ENCODE data around the gene CCDC85C. TPM values are rescaled to one million over a fixed set of nuclear protein-coding genes. Genes with fewer than 3 reads are reported as not detected.

CCDC85C gene
- total and polyA plus RNA-seq, 10 of the 15 experiments (the other 5 are each of a cell fraction or from before 2014, with no cell fraction given): 0.03 to 3.6 (median 1.1) TPM

GRCh38 chr14:99512110-99512449 is 91.9 kb downstream of the CCDC85C start (continued):
- TF ChIP-seq IKZF1 (conservative IDR thresholded peaks at IDR 0.05) (no peak), PAX8 (IDR thresholded peaks at IDR 0.05) (no peak), RFX5 (IDR thresholded peaks at IDR 0.05; ENCODE audit: low read depth, low read length) (no peak), MEF2B (IDR thresholded peaks at IDR 0.05; ENCODE audit: partially characterized antibody, poor library complexity, severe bottlenecking) (no peak), RELB (IDR thresholded peaks at IDR 0.05; ENCODE audit: low read depth) (no peak), REST (IDR thresholded peaks at IDR 0.05; ENCODE audit: low read depth, low read length) (no peak), ZSCAN29 (IDR thresholded peaks at IDR 0.05) (no peak)

GRCh38 chr14:99511421-99512109 is 92.4 kb downstream of the CCDC85C start:
- WGBS (ENCODE audit: insufficient coverage, insufficient replicate concordance, low lambda C conversion rate, missing lambda C conversion rate): 92% methylated on average over 12 of the region's 12 CpGs
- no peak for FAIRE-seq
- Histone ChIP-seq H3K27ac (ENCODE audit: control insufficient read depth, insufficient read depth) (no peak overlapping the region), H2AFZ (ENCODE audit: control insufficient read depth, low read depth, low read length) (no peak overlapping the region), H3K4me1 (ENCODE audit: control insufficient read depth, insufficient read depth, low read length) (no peaks in the 10 kb centered on the region), H4K20me1 (ENCODE audit: control insufficient read depth, insufficient read depth) (no peaks in the 10 kb centered on the region), H3K36me3 (ENCODE audit: control insufficient read depth in 2 of 2, insufficient read depth in 2 of 2, low read length in 1 of 2) (peaks cover 23 to 26% of the 10 kb centered on the region in 2 experiments), H3K4me3 (no peak overlapping the region), H3K27me3 (replicated peaks in 1 of 2; ENCODE audit: control insufficient read depth in 2 of 2, insufficient read depth in 2 of 2, low read length in 1 of 2) (no peaks in the 10 kb centered on the region), H3K9ac (ENCODE audit: control insufficient read depth, insufficient read depth, low read length) (no peak overlapping the region), H3K79me2 (ENCODE audit: control insufficient read depth, insufficient read depth, low read length) (no peaks in the 10 kb centered on the region), H3K9me3 (replicated peaks; ENCODE audit: control insufficient read depth, insufficient read depth, low read length) (no peaks in the 10 kb centered on the region), H3K4me2 (ENCODE audit: control insufficient read depth, insufficient read depth) (no peak overlapping the region)
- in situ Hi-C loops (cut with MboI): no loop called here
- ChIA-PET CTCF (no interaction called here), SMC1A (ENCODE audit: uncharacterized antibody, unreplicated experiment) (no interaction called here), POLR2A (no interaction called here), RAD21 (ENCODE audit: unreplicated experiment) (no interaction called here)
- intact Hi-C loops (cut with micrococcal nuclease; ENCODE audit: unreplicated experiment): no loop called here
- no peak for ATAC-seq
- DNase-seq (ENCODE audit: low read depth, low spot score): no peak
- no TSS peak for BruUV-seq (replicated peaks)
- TF ChIP-seq HDGF (IDR thresholded peaks at IDR 0.05): no peak
- no peak for TF ChIP-seq KDM1A (IDR thresholded peaks at IDR 0.05; ENCODE audit: borderline replicate concordance)
- no peak for TF ChIP-seq POLR2A (IDR thresholded peaks at IDR 0.05; ENCODE audit: low read depth, low read length)
- no peak for TF ChIP-seq USF2 (IDR thresholded peaks at IDR 0.05; ENCODE audit: borderline replicate concordance, low read depth, low read length)
- no peak for TF ChIP-seq ZNF24 (IDR thresholded peaks at IDR 0.05)
- no peak for TF ChIP-seq MTA2 (IDR thresholded peaks at IDR 0.05; ENCODE audit: low read depth)
- TF ChIP-seq NFYB (IDR thresholded peaks at IDR 0.05; ENCODE audit: insufficient read depth, low read depth, low read length): no peak
- TF ChIP-seq JUNB (IDR thresholded peaks at IDR 0.05): no peak
- no peak for TF ChIP-seq BACH1 (IDR thresholded peaks at IDR 0.05; ENCODE audit: borderline replicate concordance)
- no peak for TF ChIP-seq BMI1 (IDR thresholded peaks at IDR 0.05; ENCODE audit: borderline replicate concordance)
- no peak for TF ChIP-seq TCF3 (IDR thresholded peaks at IDR 0.05; ENCODE audit: borderline replicate concordance, insufficient read depth, low read depth, low read length)
- no peak for TF ChIP-seq SIN3A (IDR thresholded peaks at IDR 0.05; ENCODE audit: low read depth, low read length)

Data from GM12878 (cell line).